ENCODE measurements around the gene INTS2. TPM values are rescaled to one million over a fixed set of nuclear protein-coding genes. Genes with fewer than 3 reads are reported as not detected.
"Not testable (repeated sequence)": the region's sequence is repeated elsewhere in the genome, so short reads cannot be mapped to it uniquely, and the experiment has no call there.

INTS2 gene
- total RNA-seq, 3 donors from 2014 or later, result 9.2 to 12.0 (median 11.7) TPM

- Histone ChIP-seq H3K4me3 (no peak overlapping the region), H3K9me3 (no peaks in the 10 kb centered on the region), H3K36me3 (ENCODE audit: low read depth) (no peaks in the 10 kb centered on the region), H3K4me1 (ENCODE audit: low read depth) (peaks cover 5% of the 10 kb centered on the region)
- intact Hi-C loops (cut with DNase I, micrococcal nuclease), result no loop called here
- TF ChIP-seq, protein P1, sequence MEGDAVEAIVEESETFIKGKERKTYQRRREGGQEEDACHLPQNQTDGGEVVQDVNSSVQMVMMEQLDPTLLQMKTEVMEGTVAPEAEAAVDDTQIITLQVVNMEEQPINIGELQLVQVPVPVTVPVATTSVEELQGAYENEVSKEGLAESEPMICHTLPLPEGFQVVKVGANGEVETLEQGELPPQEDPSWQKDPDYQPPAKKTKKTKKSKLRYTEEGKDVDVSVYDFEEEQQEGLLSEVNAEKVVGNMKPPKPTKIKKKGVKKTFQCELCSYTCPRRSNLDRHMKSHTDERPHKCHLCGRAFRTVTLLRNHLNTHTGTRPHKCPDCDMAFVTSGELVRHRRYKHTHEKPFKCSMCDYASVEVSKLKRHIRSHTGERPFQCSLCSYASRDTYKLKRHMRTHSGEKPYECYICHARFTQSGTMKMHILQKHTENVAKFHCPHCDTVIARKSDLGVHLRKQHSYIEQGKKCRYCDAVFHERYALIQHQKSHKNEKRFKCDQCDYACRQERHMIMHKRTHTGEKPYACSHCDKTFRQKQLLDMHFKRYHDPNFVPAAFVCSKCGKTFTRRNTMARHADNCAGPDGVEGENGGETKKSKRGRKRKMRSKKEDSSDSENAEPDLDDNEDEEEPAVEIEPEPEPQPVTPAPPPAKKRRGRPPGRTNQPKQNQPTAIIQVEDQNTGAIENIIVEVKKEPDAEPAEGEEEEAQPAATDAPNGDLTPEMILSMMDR (IDR thresholded peaks at IDR 0.05), result no peak
- no peak for ATAC-seq
- DNase-seq, result no peak
Observed at GRCh38 chr17:61862105-61862574, 65.6 kb downstream of the INTS2 start.

GRCh38 chr17:61860397-61860796, 67.4 kb downstream of the INTS2 start:
- H3K4me3 ChIP-seq; ATAC-seq; H3K9me3 ChIP-seq; DNase-seq; H3K36me3 ChIP-seq (ENCODE audit: low read depth); H3K4me1 ChIP-seq (ENCODE audit: low read depth); intact Hi-C loops (cut with DNase I, micrococcal nuclease): not testable (repeated sequence)

- Histone ChIP-seq H3K9me3 (no peaks in the 10 kb centered on the region), H3K36me3 (ENCODE audit: low read depth) (no peaks in the 10 kb centered on the region), H3K4me1 (ENCODE audit: low read depth) (no peaks in the 10 kb centered on the region), H3K4me3 (no peak overlapping the region)
- ATAC-seq (no peak), DNase-seq (no peak)
- TF ChIP-seq, protein P1 (IDR thresholded peaks at IDR 0.05), result no peak
- intact Hi-C loops (cut with DNase I, micrococcal nuclease), result no loop called here
Observed at GRCh38 chr17:61856035-61856434, 71.7 kb downstream of the INTS2 start.

DNA sequence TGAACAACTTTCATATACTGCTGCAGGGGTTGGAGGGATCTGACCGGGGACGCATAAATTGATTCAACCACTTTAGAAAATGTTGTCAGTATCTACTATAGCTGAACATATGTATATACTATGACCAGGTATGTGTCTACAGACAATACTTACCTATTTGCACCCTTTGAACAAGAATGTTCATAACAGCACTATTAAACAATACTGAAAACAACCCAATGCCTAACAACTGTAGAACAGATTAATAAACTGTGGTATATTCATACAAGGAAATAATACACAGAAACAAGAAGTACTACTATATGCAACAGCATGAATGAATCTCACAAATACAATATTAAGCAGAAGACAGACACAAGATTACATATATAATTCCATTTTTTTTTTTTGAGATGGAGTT, 74.9 kb downstream of the INTS2 start:
- no peaks in the 10 kb centered on the region for H3K36me3 ChIP-seq (ENCODE audit: low read depth)
- H3K4me3 ChIP-seq, result no peak overlapping the region
- TF ChIP-seq, protein P1 (IDR thresholded peaks at IDR 0.05), result no peak
- H3K9me3 ChIP-seq, result no peaks in the 10 kb centered on the region
- no peak for DNase-seq
- no peak for ATAC-seq
- H3K4me1 ChIP-seq (ENCODE audit: low read depth), result no peaks in the 10 kb centered on the region
- intact Hi-C loops (cut with DNase I, micrococcal nuclease), result no loop called here

GRCh38 chr17:61849674-61850073, 78.1 kb downstream of the INTS2 start:
- TF ChIP-seq, protein P1 (IDR thresholded peaks at IDR 0.05), result no peak
- Histone ChIP-seq H3K4me3 (no peak overlapping the region), H3K9me3 (no peaks in the 10 kb centered on the region), H3K36me3 (ENCODE audit: low read depth) (no peaks in the 10 kb centered on the region), H3K4me1 (ENCODE audit: low read depth) (no peaks in the 10 kb centered on the region)
- intact Hi-C loops (cut with DNase I, micrococcal nuclease), result no loop called here
- no peak for ATAC-seq
- no peak for DNase-seq

DNA sequence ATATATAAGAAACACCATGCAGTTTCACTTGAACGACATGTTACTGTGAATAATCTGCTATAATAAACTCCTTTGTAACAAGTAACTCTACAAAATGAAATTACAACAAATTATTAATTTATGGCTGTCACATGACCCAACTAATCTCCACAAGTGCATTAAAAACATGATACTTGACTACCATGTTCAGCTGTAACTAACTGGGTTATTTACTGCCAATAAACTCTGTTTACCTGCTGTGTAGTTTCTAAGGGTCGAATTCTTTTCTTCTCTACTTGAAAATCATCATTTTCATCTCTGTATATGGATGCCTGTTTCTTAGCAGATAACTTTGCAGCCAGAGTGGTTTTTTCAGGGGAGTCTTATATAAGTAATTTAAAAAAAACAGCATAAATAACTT, 78.9 kb downstream of the INTS2 start:
- H3K9me3 ChIP-seq, result no peaks in the 10 kb centered on the region
- intact Hi-C loops (cut with DNase I, micrococcal nuclease), result no loop called here
- DNase-seq (no peak), ATAC-seq (no peak)
- TF ChIP-seq, protein P1 (IDR thresholded peaks at IDR 0.05), result no peak
- H3K4me1 ChIP-seq (ENCODE audit: low read depth), result no peaks in the 10 kb centered on the region
- no peaks in the 10 kb centered on the region for H3K36me3 ChIP-seq (ENCODE audit: low read depth)
- H3K4me3 ChIP-seq, result no peak overlapping the region
